ENCODE data around the gene NPNT. TPM values are rescaled to one million over a fixed set of nuclear protein-coding genes. Genes with fewer than 3 reads are reported as not detected.

Gene NPNT
- total RNA-seq, 4 donors from 2014 or later: 43.2 to 87.0 (median 59.4) TPM

GRCh38 chr4:106011387-106011786 is 116.1 kb downstream of the NPNT start:
- Histone ChIP-seq H3K27ac (replicated peaks in 1 of 4) (no peak overlapping the region), H3K36me3 (no peaks in the 10 kb centered on the region), H3K4me3 (no peak overlapping the region), H3K27me3 (no peaks in the 10 kb centered on the region), H3K9me3 (peaks cover 0 to 12% (median 7%) of the 10 kb centered on the region in 4 donors), H3K4me1 (no peaks in the 10 kb centered on the region)
- 97% methylated on average over 1 of the region's 1 CpG for WGBS
- no peak for DNase-seq (ENCODE audit: extremely low spot score)
- intact Hi-C loops (cut with DNase I): no loop called here
- TF ChIP-seq POLR2AphosphoS5 (IDR thresholded peaks at IDR 0.05) (no peak), EP300 (IDR thresholded peaks at IDR 0.05) (no peak), CTCF (IDR thresholded peaks at IDR 0.05) (no peak), POLR2A (IDR thresholded peaks at IDR 0.05; ENCODE audit: low read depth) (no peak)

DNA sequence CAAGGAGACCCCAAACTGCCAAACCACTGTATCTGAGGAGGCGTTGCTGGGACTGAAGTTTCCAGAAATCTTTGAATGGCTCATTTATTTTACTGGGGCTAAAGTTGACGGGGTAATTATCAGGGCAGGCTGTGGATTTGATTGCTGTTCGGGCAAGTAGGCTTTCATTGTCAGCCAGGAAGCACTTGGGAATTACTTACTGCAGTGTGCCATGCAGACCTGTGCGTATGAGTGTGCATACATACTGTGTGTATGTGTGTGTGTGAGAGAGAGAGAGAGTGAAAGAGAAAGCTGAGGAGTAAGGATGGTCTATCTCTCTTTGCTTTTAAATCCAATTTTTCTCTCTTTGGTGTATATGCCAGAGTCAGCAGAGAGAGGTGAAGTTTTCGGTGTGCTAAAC is 122.7 kb downstream of the NPNT start:
- H3K36me3 ChIP-seq: no peaks in the 10 kb centered on the region
- H3K27me3 ChIP-seq: no peaks in the 10 kb centered on the region
- intact Hi-C loops (cut with DNase I): no loop called here
- no peak overlapping the region for H3K27ac ChIP-seq (replicated peaks in 1 of 4)
- no peak overlapping the region for H3K4me3 ChIP-seq
- 88% methylated on average over 5 of the region's 5 CpGs for WGBS
- no peaks in the 10 kb centered on the region for H3K4me1 ChIP-seq
- TF ChIP-seq CTCF (IDR thresholded peaks at IDR 0.05): no peak
- TF ChIP-seq EP300 (IDR thresholded peaks at IDR 0.05): no peak
- no peak for TF ChIP-seq POLR2AphosphoS5 (IDR thresholded peaks at IDR 0.05)
- no peak for TF ChIP-seq POLR2A (IDR thresholded peaks at IDR 0.05; ENCODE audit: low read depth)
- DNase-seq (ENCODE audit: extremely low spot score): no peak
- no peaks in the 10 kb centered on the region for H3K9me3 ChIP-seq

DNA sequence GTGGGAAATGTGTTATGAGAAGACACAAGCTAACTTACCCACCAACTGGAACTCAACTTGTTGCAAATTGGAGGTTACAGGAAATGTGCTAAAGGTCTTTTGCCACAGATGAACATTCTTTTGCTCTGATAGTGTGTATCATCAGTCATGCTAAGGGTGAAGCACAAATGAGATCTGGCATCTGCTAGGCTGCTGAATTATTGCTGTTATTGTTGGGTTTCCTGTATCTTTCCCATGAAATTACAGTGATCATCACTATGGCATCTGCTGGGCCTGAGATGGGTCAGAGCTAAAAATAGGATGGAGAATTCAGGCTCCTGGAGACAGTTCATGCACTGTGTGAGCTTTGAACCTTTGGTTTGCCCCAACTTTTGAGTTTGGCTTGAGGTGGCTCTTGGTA is 124.5 kb downstream of the NPNT start:
- Histone ChIP-seq H3K36me3 (no peaks in the 10 kb centered on the region), H3K9me3 (no peaks in the 10 kb centered on the region), H3K27ac (replicated peaks in 1 of 4) (no peak overlapping the region), H3K27me3 (no peaks in the 10 kb centered on the region), H3K4me1 (no peaks in the 10 kb centered on the region), H3K4me3 (no peak overlapping the region)
- intact Hi-C loops (cut with DNase I): no loop called here
- no peak for DNase-seq (ENCODE audit: extremely low spot score)
- no peak for TF ChIP-seq POLR2AphosphoS5 (IDR thresholded peaks at IDR 0.05)
- TF ChIP-seq POLR2A (IDR thresholded peaks at IDR 0.05; ENCODE audit: low read depth): no peak
- no peak for TF ChIP-seq EP300 (IDR thresholded peaks at IDR 0.05)
- no peak for TF ChIP-seq CTCF (IDR thresholded peaks at IDR 0.05)

Other genes with a start within 250 kb of the NPNT start
- gene INTS12, start 186.8 kb upstream of the NPNT start, total RNA-seq: 10 to 100 TPM; 19.1 to 24.5 (median 22.9) TPM
- 10 to 100 TPM in 1 of 4 donors, 1 to 10 TPM in 3; 5.2 to 14.5 (median 8.1) TPM for gene GSTCD, start 186.7 kb upstream of the NPNT start, total RNA-seq